Measurements from ENCODE around the gene TBC1D8.

- TF ChIP-seq CTCF (IDR thresholded peaks at IDR 0.05): no peak
- no peak for TF ChIP-seq E2F1 (CRISPR knock-in tag; IDR thresholded peaks at IDR 0.05)
- no peak for TF ChIP-seq FOXJ3 (CRISPR knock-in tag; IDR thresholded peaks at IDR 0.05; ENCODE audit: borderline replicate concordance)
- TF ChIP-seq GABPB1 (CRISPR knock-in tag; IDR thresholded peaks at IDR 0.05): no peak
- TF ChIP-seq JAZF1 (CRISPR knock-in tag; IDR thresholded peaks at IDR 0.05): no peak
- TF ChIP-seq ESRRA (CRISPR knock-in tag; IDR thresholded peaks at IDR 0.05; ENCODE audit: borderline replicate concordance): no peak
- TF ChIP-seq PRRX2 (CRISPR knock-in tag; IDR thresholded peaks at IDR 0.05): no peak
- TF ChIP-seq KAT7 (CRISPR knock-in tag; IDR thresholded peaks at IDR 0.05; ENCODE audit: borderline replicate concordance): no peak
- no peak for TF ChIP-seq PREB (CRISPR knock-in tag; IDR thresholded peaks at IDR 0.05; ENCODE audit: borderline replicate concordance)
- TF ChIP-seq TCF7 (CRISPR knock-in tag; IDR thresholded peaks at IDR 0.05; ENCODE audit: low read depth): no peak
- TF ChIP-seq MAX (CRISPR knock-in tag; IDR thresholded peaks at IDR 0.05): no peak
Observed at GRCh38 chr2:101083613-101084012, 67.6 kb downstream of the TBC1D8 start.
